Gastroesophageal sphincter (tissue), 4 donors: ENCODE results near the gene GFI1. TPM values are rescaled to one million over a fixed set of nuclear protein-coding genes. Genes with fewer than 3 reads are reported as not detected.
A peak's percentile ranks its signal among the peaks of the same experiment; 100 is the strongest.

Experiments
- ATAC-seq: fragments of 150-250 bp; one replicate; pipeline ENCODE4 v1.9.1; 2016; ENCODE audit warnings: mild to moderate bottlenecking, moderate library complexity
- H3K27ac ChIP-seq, 4 donors: fragments of 200-600 bp; sonication (generic) in 3 of 4; 1 replicate in 3 of 4; 2 replicates in 1 of 4; pipeline ENCODE4 v1.5.1; 2016 to 2019
- H3K27me3 ChIP-seq: fragments of 200-600 bp; sonication (generic); one replicate; pipeline ENCODE4 v1.5.1; 2019
- H3K36me3 ChIP-seq, 2 donors: fragments of 200-600 bp; sonication (generic); one replicate each; pipeline ENCODE4 v1.5.1; 2019; ENCODE audit warnings: control low read depth in 1 of 2
- H3K4me1 ChIP-seq, 3 donors: fragments of 200-600 bp; sonication (generic); 1 replicate in 2 of 3; 2 replicates in 1 of 3; pipeline ENCODE4 v1.5.1; 2016 to 2019; ENCODE audit warnings: control low read depth in 2 of 3
- H3K4me3 ChIP-seq, 2 donors: fragments of 200-600 bp; sonication (generic); one replicate each; pipeline ENCODE4 v1.5.1; 2019; ENCODE audit warnings: mild to moderate bottlenecking in 1 of 2, moderate library complexity in 1 of 2
- H3K9me3 ChIP-seq, 3 donors: fragments of 200-600 bp; sonication (generic); one replicate each; pipeline ENCODE4 v1.5.1; 2017 to 2019; ENCODE audit warnings: control low read depth in 2 of 3
- EP300 ChIP-seq: sonication (generic); formaldehyde crosslinking; IDR thresholded peaks from one replicate; pipeline ENCODE4 v1.6.1; 2017; ENCODE audit warnings: antibody characterized with exemption, mild to moderate bottlenecking
- POLR2A ChIP-seq, 2 donors: fragments of 450-650 bp; IDR thresholded peaks; one replicate each; pipeline ENCODE4 v1.6.1; 2017; ENCODE audit warnings: antibody characterized with exemption in 2 of 2, mild to moderate bottlenecking in 2 of 2, moderate library complexity in 1 of 2
- POLR2AphosphoS5 ChIP-seq: sonication (generic); formaldehyde crosslinking; IDR thresholded peaks from one replicate; pipeline ENCODE4 v1.6.1; 2017; ENCODE audit warnings: antibody characterized with exemption
- WGBS, 2 donors: methylation state at CpG; one replicate each; pipeline ENCODE4 v1.1.5; 2018; ENCODE audit warnings: low coverage in 1 of 2; 5-methylcytosine and 5-hydroxymethylcytosine counted together
- total RNA-seq, 4 donors: library from RNA; depleted of rRNA; stranded (reverse); fragments of >200 nt; gene quantifications; one replicate each; pipeline ENCODE4 v1.1.0, GENCODE V29; 2016
- TF ChIP-seq, protein P1 (sequence below), 4 experiments: fragments of 200-600 bp in 2 of 4; fragments of 450-650 bp in 2 of 4; sonication (generic) in 1 of 4; IDR thresholded peaks; one replicate each; pipeline ENCODE4 v1.5.1; 2017 to 2019; ENCODE audit warnings: antibody characterized with exemption in 4 of 4, mild to moderate bottlenecking in 2 of 4, moderate library complexity in 2 of 4

The GFI1 gene
- total RNA-seq, 4 donors from 2014 or later, result 0.27 to 0.94 (median 0.59) TPM; not detected in 1

DNA sequence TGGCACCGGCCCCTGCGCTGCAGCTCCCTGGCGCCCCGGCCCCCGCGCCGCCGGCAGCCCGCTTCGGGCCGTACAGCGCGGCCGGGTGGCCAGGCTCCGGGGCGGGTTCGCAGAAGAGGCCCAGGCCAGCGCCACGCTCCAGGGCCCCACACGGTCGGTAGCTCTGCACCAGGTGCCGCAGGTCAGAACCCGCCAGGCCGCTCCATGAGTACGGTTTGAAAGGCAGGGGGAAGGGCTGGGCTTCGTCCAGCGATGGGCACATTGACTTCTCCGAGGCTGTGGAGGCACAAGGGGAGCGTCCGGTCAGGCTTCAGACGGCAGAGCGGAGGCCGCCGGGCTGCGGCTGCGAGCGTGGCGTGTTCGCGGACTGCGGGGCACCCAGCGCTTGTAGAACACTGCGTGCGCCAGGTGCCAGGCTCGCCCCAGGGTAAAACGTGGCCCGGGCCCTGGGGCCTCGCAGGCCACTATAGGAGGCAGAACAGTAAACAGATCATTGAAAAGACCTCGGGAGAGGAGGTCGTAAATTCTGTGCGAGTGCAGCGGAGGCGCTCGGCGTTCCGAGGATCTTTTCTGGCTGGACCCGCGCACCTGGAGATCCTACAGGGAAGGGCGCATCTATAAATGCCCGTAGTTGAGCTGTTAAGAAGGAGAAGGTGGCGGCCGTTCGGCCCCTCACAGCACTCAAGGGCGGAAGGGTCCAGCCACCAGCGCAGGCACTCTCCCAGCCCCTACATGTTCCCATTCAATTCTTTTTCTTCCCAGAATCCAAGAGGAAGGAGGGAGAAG, 5.7 kb downstream of the GFI1 start:
- Histone ChIP-seq H3K36me3 (no peaks in the 10 kb centered on the region), H3K9me3 (no peaks in the 10 kb centered on the region), H3K4me1 (peaks cover 0 to 58% (median 51%) of the 10 kb centered on the region in 3 donors), H3K4me3 (peak overlapping the region in 1 of 2 donors; percentile 23), H3K27ac (no peak overlapping the region), H3K27me3 (peaks cover 86% of the 10 kb centered on the region)
- no peak for ATAC-seq
- 0% methylated on average over 1 of the region's 65 CpGs for WGBS, 2 donors
- TF ChIP-seq POLR2AphosphoS5, result no peak
- TF ChIP-seq, protein P1, sequence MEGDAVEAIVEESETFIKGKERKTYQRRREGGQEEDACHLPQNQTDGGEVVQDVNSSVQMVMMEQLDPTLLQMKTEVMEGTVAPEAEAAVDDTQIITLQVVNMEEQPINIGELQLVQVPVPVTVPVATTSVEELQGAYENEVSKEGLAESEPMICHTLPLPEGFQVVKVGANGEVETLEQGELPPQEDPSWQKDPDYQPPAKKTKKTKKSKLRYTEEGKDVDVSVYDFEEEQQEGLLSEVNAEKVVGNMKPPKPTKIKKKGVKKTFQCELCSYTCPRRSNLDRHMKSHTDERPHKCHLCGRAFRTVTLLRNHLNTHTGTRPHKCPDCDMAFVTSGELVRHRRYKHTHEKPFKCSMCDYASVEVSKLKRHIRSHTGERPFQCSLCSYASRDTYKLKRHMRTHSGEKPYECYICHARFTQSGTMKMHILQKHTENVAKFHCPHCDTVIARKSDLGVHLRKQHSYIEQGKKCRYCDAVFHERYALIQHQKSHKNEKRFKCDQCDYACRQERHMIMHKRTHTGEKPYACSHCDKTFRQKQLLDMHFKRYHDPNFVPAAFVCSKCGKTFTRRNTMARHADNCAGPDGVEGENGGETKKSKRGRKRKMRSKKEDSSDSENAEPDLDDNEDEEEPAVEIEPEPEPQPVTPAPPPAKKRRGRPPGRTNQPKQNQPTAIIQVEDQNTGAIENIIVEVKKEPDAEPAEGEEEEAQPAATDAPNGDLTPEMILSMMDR (IDR thresholded peaks at IDR 0.05), result no peak
- no peak for TF ChIP-seq EP300
- no peak for TF ChIP-seq POLR2A (IDR thresholded peaks at IDR 0.05)

DNA sequence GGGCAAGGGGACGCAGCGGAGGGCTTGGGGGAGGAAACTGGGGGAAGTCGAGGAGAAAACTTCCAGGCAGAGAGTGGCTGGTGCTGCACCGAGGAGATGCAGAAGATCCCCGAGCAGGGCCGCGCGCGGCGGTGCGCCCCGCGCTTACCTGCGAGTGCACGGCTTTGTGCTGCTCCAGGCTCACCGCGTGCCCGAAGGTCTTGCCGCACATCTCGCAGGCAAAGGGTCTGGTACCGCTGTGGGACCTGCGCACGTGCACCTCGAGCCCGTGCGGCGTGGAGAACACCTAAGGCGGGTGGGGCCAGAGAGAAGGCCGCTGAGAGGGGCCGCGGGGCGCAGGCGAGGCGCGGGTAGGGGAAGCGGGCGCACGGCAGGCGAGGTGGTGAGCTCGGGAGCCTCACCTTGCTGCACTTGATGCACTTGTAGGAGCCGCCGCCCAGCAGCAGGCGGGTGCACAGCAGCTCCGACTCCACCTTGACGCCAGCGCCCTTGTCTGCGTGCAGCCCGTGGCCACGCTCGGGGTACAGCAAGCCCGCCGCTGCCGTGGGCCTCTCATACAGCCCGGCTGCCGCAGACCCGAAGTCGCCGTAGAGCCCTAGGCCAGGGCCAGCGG, 6.4 kb downstream of the GFI1 start:
- Histone ChIP-seq H3K27me3 (peaks cover 86% of the 10 kb centered on the region), H3K27ac (no peak overlapping the region), H3K36me3 (no peaks in the 10 kb centered on the region), H3K4me3 (peak overlapping the region in 1 of 2 donors; percentile 23), H3K9me3 (no peaks in the 10 kb centered on the region), H3K4me1 (peaks cover 0 to 51% (median 44%) of the 10 kb centered on the region in 3 donors)
- TF ChIP-seq, protein P1 (IDR thresholded peaks at IDR 0.05), result no peak
- TF ChIP-seq POLR2AphosphoS5 (no peak), EP300 (no peak), POLR2A (IDR thresholded peaks at IDR 0.05) (no peak)
- ATAC-seq, result no peak
- 40% methylated on average over 22 of the region's 59 CpGs; no CpG with 5 or more reads in 1 of the 2 donors for WGBS, 2 donors

DNA sequence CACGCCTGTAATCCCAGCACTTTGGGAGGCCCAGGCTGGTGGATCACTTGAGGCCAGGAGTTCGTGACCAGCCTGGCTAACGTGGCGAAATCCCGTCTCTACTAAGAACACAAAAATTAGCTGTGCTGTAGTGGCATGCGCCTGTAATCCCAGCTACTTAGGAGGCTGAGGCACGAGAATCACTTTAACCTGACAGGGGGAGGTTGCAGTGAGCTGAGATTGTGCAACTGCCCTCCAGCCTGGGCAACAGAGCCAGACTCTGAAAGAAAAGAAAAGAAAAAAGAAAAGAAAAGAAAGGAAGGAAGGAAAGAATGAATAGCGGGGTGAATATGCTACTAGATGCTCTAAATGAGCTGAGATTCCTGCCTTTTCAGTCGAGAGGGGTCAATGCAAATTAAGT, 7.1 kb downstream of the GFI1 start:
- H3K4me1 ChIP-seq, result peaks cover 0 to 44% (median 37%) of the 10 kb centered on the region in 3 donors
- H3K27me3 ChIP-seq, result peaks cover 82% of the 10 kb centered on the region
- no peak overlapping the region for H3K27ac ChIP-seq
- WGBS, 2 donors, result 96 to 97% methylated on average over 6 to 7 of the region's 9 CpGs
- ATAC-seq, result no peak
- H3K9me3 ChIP-seq, result no peaks in the 10 kb centered on the region
- TF ChIP-seq POLR2AphosphoS5 (no peak), POLR2A (IDR thresholded peaks at IDR 0.05) (no peak), EP300 (no peak)
- TF ChIP-seq, protein P1 (IDR thresholded peaks at IDR 0.05), result no peak
- no peak overlapping the region for H3K4me3 ChIP-seq
- H3K36me3 ChIP-seq, result no peaks in the 10 kb centered on the region

DNA sequence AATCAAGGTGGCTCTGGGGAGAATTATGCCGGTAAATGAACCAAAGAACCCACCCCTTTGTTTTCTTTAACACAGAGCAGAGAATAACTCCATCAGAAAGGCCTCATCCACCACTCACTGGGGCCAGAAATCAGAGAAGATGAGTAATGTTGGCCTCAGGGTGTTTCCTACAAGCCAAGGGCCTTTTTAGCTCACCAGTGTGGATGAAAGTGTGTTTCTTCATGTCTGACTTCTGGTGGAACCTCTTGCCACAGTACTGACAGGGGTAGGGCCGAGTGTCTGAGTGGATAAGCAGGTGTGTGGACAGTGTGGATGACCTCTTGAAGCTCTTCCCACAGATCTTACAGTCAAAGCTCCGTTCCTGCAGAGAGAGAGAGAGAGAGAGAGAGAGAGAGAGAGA, 8.3 kb downstream of the GFI1 start:
- WGBS, 2 donors, result 83 to 100% methylated on average over 1 to 2 of the region's 3 CpGs
- Histone ChIP-seq H3K36me3 (no peaks in the 10 kb centered on the region), H3K4me1 (peaks cover 0 to 32% (median 25%) of the 10 kb centered on the region in 3 donors), H3K4me3 (no peak overlapping the region), H3K9me3 (no peaks in the 10 kb centered on the region), H3K27ac (no peak overlapping the region), H3K27me3 (peaks cover 77% of the 10 kb centered on the region)
- ATAC-seq, result no peak
- TF ChIP-seq EP300 (no peak), POLR2AphosphoS5 (no peak), POLR2A (IDR thresholded peaks at IDR 0.05) (no peak)
- TF ChIP-seq, protein P1 (IDR thresholded peaks at IDR 0.05), result no peak
